GM18861 (cell line): ENCODE measurements around the gene ZNF638.
"Not testable (repeated sequence)": the region's sequence is repeated elsewhere in the genome, so short reads cannot be mapped to it uniquely, and the experiment has no call there.

Experiments used
- ATAC-seq: cut with Tn5 transposase; IDR thresholded peaks from one replicate; pipeline ENCODE4 v1.9.1; 2021; ENCODE audit not compliant: unreplicated experiment

Gene ZNF638

GRCh38 chr2:71395471-71395870 lies 63.9 kb downstream of the ZNF638 start:
- ATAC-seq: no peak

GRCh38 chr2:71402427-71402826 lies 70.8 kb downstream of the ZNF638 start:
- no peak for ATAC-seq

GRCh38 chr2:71409611-71410010 lies 78.0 kb downstream of the ZNF638 start:
- ATAC-seq: no peak

- ATAC-seq: no peak
These were observed 79.1 kb downstream of the ZNF638 start for GRCh38 chr2:71410696-71411095.

GRCh38 chr2:71416866-71417265 lies 85.3 kb downstream of the ZNF638 start:
- ATAC-seq: not testable (repeated sequence)

- ATAC-seq: no peak
These were observed 86.0 kb downstream of the ZNF638 start for GRCh38 chr2:71417300-71418202.

- ATAC-seq: no peak
These were observed 87.6 kb downstream of the ZNF638 start for GRCh38 chr2:71419145-71419544.

- no peak for ATAC-seq
These were observed 88.4 kb downstream of the ZNF638 start for GRCh38 chr2:71419976-71420375.

GRCh38 chr2:71422786-71423185 lies 91.2 kb downstream of the ZNF638 start:
- no peak for ATAC-seq

- ATAC-seq: no peak
These were observed 92.3 kb downstream of the ZNF638 start for GRCh38 chr2:71423817-71424420.

GRCh38 chr2:71426721-71427120 lies 95.1 kb downstream of the ZNF638 start:
- ATAC-seq: no peak

- ATAC-seq: no peak
These were observed 97.1 kb downstream of the ZNF638 start for GRCh38 chr2:71428472-71429383.

GRCh38 chr2:71445142-71445541 lies 113.6 kb downstream of the ZNF638 start:
- not testable (repeated sequence) for ATAC-seq

- no peak for ATAC-seq
These were observed 114.9 kb downstream of the ZNF638 start for GRCh38 chr2:71446505-71446904.

- no peak for ATAC-seq
These were observed 117.8 kb downstream of the ZNF638 start for GRCh38 chr2:71449343-71449742.

GRCh38 chr2:71451705-71452104 lies 120.1 kb downstream of the ZNF638 start:
- ATAC-seq: no peak

GRCh38 chr2:71452565-71452964 lies 121.0 kb downstream of the ZNF638 start:
- ATAC-seq: no peak

GRCh38 chr2:71453404-71454220 lies 122.0 kb downstream of the ZNF638 start, which contains the start of gene DYSF:
Gene DYSF (plus strand): TSS chr2:71453561.
- ATAC-seq: no peak

- ATAC-seq: no peak
These were observed 122.8 kb downstream of the ZNF638 start for GRCh38 chr2:71454221-71455010.
